OCI-LY3 (cell line): ENCODE measurements around the gene DDX50.

Source experiments
- CTCF ChIP-seq: fragments of 200-600, 300-600 bp; sonication (generic); IDR thresholded peaks from 2 replicates; pipeline ENCODE4 v1.5.1; 2014; ENCODE audit warnings: antibody characterized with exemption, low read length, low read depth
- EZH2phosphoT487 ChIP-seq: fragments of 200-600 bp; shearing (Covaris generic); IDR thresholded peaks from 2 replicates; pipeline ENCODE4 v1.6.1; 2018; ENCODE audit warnings: antibody characterized with exemption, mixed run types, low read depth

GRCh38 chr10:68871731-68872342, 29.3 kb upstream of the DDX50 start:
- TF ChIP-seq CTCF (no peak), EZH2phosphoT487 (no peak)
